ENCODE results near the gene IFT80.

DNA sequence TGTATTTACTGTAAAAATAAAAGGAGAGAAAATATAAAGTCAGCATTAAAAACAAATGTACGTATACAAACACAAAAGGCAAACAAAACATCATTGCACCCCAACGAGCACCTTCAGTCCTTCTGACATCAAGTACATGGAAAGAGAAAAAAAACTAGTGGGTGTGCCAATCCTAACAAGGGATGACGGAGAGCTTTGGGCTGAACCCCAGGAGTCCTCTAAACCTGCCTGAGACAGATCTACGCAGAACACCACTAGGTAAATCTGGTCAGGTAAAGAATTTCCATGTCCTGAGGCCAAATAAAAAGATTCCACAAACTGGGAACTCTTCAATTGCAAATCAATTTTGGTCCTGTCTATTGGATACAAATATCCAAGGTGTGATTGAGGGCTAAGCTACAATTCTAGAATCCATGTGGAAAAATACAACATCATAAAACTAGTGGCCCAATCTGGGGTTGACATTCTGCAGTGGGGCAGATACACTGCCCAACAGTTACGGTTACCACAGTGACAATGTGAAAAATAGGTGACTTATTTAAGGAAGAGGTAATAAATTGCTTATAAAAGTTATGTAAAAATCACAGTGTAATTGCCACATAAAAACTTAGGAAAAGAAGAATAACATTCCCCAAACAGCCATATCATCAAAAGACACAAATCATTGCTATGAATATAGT, 14.2 kb downstream of the IFT80 start:
- TF ChIP-seq, protein P1, sequence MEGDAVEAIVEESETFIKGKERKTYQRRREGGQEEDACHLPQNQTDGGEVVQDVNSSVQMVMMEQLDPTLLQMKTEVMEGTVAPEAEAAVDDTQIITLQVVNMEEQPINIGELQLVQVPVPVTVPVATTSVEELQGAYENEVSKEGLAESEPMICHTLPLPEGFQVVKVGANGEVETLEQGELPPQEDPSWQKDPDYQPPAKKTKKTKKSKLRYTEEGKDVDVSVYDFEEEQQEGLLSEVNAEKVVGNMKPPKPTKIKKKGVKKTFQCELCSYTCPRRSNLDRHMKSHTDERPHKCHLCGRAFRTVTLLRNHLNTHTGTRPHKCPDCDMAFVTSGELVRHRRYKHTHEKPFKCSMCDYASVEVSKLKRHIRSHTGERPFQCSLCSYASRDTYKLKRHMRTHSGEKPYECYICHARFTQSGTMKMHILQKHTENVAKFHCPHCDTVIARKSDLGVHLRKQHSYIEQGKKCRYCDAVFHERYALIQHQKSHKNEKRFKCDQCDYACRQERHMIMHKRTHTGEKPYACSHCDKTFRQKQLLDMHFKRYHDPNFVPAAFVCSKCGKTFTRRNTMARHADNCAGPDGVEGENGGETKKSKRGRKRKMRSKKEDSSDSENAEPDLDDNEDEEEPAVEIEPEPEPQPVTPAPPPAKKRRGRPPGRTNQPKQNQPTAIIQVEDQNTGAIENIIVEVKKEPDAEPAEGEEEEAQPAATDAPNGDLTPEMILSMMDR (conservative IDR thresholded peaks at IDR 0.05 in 1 of 2, IDR thresholded peaks at IDR 0.05 in 1 of 2; ENCODE audit: low read depth in 1 of 2, low read length in 2 of 2): no peak
- no peak for TF ChIP-seq EZH2 (IDR thresholded peaks at IDR 0.05; ENCODE audit: low read length, missing control alignments)

All from fibroblast of lung (primary cell).